LNCaP clone FGC (cell line): ENCODE measurements around the gene PLCB1.
"Not testable (repeated sequence)": the region's sequence is repeated elsewhere in the genome, so short reads cannot be mapped to it uniquely, and the experiment has no call there.

ENCODE experiments used
- DNase-seq: peaks from one replicate; pipeline ENCODE4 v3.0.0-alpha.2; 2011; ENCODE audit warnings: low read depth
- H3K4me3 ChIP-seq: 2 replicates; pipeline ENCODE4 v1.5.1; 2011; ENCODE audit warnings: mild to moderate bottlenecking, low read depth, low read length, control low read depth
- CTCF ChIP-seq: IDR thresholded peaks from 2 replicates; pipeline ENCODE4 v1.5.1; 2012; ENCODE audit warnings: mild to moderate bottlenecking; ENCODE audit not compliant: control insufficient read depth, insufficient read depth; ENCODE audit errors: extremely low read depth

The PLCB1 gene

GRCh38 chr20:8342391-8342790 is 210.3 kb downstream of the PLCB1 start:
- DNase-seq, result no peak
- no peak for TF ChIP-seq CTCF
- no peak overlapping the region for H3K4me3 ChIP-seq

- TF ChIP-seq CTCF, result no peak
Observed at GRCh38 chr20:8344106-8344505, 212.0 kb downstream of the PLCB1 start.

GRCh38 chr20:8344631-8345030 is 212.6 kb downstream of the PLCB1 start:
- no peak for DNase-seq
- no peak overlapping the region for H3K4me3 ChIP-seq
- no peak for TF ChIP-seq CTCF

More at GRCh38 chr20:8344106-8344505, 212.0 kb downstream of the PLCB1 start:
- DNase-seq, result no peak
- no peak overlapping the region for H3K4me3 ChIP-seq

- TF ChIP-seq CTCF, result no peak
- H3K4me3 ChIP-seq, result no peak overlapping the region
- no peak for DNase-seq
Observed at GRCh38 chr20:8346700-8347270, 214.7 kb downstream of the PLCB1 start.

GRCh38 chr20:8350225-8350624 is 218.2 kb downstream of the PLCB1 start:
- DNase-seq, H3K4me3 ChIP-seq: not testable (repeated sequence)

- DNase-seq, result no peak
Observed at GRCh38 chr20:8352486-8352885, 220.4 kb downstream of the PLCB1 start.

GRCh38 chr20:8353512-8353911 is 221.4 kb downstream of the PLCB1 start:
- no peak for DNase-seq
- no peak overlapping the region for H3K4me3 ChIP-seq
- TF ChIP-seq CTCF, result no peak

More at GRCh38 chr20:8352486-8352885, 220.4 kb downstream of the PLCB1 start:
- no peak overlapping the region for H3K4me3 ChIP-seq
- TF ChIP-seq CTCF, result no peak

- no peak for DNase-seq
- no peak overlapping the region for H3K4me3 ChIP-seq
- no peak for TF ChIP-seq CTCF
Observed at GRCh38 chr20:8355453-8355852, 223.4 kb downstream of the PLCB1 start.
